ENCODE results near the gene GJB2.
"Not testable (repeated sequence)": the region's sequence is repeated elsewhere in the genome, so short reads cannot be mapped to it uniquely, and the experiment has no call there.

The GJB2 gene

GRCh38 chr13:20165417-20166257 lies 27.1 kb downstream of the GJB2 start:
- no peak for DNase-seq (ENCODE audit: low spot score)

DNA sequence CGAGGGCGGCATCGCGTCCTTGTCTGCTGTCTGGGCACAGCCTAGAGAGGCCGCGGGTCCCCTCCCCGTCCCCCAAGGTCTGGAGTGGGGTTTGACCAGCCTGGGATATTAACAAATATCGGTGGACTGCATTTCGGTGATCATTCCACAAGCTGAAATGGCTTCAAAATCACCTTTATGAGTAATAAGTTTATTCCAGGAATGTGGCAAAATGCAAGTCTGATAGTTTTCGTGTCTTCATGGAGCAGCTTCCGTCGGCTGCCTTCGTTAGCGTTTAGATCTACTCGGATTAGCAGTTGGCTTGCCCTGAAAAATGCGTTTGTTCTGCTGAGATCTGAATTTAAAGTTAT lies 30.8 kb downstream of the GJB2 start:
- no peak for DNase-seq (ENCODE audit: low spot score)

DNA sequence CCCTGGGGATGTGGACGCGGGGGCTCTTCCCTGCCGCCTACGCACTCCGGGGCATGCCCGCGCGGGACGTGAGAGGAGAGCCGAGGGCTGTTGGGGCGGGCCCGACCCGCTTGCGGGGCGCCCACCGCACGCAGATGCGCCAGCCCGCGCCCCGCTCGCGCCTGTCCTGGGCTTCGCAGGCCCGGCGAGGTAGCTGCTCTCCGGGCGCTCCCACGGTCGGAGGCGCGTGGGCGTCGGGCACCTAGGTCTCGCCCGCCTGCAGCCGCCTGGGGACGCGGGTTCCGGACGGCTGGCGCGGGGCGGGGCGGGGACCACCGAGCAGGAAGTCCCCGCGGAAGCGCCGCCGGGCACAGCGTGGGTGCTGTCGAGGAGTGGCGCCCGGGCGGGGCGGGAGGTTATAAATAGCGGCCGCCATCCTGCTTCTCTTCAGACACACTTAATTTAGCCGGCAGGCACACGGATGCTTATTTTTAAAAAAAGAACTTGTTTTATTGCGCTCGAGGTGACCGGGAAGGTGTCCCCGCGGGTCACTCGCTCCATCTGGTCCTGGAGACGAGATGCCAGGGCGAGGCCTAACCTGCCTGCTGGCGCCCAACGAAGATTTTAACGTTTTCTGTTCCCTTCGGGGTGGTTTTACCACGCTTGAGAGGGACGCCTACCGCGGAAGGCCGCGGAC lies 31.3 kb downstream of the GJB2 start:
- no peak for DNase-seq (ENCODE audit: low spot score)

DNA sequence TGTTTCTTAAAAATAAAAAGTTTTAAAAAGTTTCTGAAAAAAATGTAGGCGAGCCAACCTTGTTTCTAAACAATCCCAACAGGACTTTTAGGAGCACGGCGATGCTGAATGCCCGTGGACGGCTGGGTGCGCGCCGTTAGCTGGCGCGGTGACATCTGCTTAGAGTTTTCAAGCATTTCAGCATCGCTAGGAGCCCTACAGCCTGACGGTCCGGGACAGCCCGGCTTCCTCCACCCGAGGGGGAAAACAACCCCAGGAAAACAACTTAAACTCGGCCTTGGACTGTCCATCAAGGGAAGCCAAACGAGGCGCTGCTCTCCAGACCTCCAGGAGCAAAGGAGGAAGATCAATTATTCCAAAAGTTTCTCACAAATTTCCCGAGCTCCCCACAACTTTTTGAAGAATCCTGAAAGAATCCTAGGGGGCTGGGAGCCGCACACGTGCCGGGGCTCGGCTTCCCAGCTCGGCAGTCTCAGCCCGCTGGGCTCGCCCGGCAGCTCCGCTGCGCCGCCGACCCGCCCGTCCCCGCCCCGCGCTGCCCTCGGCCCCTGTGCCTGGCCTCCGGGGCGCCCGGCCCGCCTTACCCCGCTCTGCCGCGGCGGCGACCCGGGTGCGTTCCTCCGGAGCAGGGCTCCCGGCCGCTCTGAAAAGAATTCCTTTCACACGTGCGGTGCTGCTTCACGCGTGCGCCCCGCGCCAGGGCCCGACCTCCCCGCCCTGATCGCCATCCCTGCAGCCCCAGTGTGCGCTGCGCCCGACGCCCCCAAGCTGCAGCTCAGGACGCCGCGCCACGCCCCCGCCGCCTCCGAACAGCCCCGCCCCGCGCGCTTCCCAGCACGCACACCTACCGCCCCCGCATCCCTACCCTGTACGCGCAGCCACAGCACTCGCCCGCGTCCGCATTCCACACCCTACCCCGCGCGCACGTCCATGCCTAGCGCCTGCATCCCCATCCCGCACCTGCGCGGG lies 32.1 kb downstream of the GJB2 start, which contains the start of gene GJA3:
Gene GJA3, minus strand, starts transcription at position 747 of the 969 bp plus-strand sequence. CDS start 17,764 bp downstream, outside the sequence.
- DNase-seq (ENCODE audit: low spot score), result no peak

DNA sequence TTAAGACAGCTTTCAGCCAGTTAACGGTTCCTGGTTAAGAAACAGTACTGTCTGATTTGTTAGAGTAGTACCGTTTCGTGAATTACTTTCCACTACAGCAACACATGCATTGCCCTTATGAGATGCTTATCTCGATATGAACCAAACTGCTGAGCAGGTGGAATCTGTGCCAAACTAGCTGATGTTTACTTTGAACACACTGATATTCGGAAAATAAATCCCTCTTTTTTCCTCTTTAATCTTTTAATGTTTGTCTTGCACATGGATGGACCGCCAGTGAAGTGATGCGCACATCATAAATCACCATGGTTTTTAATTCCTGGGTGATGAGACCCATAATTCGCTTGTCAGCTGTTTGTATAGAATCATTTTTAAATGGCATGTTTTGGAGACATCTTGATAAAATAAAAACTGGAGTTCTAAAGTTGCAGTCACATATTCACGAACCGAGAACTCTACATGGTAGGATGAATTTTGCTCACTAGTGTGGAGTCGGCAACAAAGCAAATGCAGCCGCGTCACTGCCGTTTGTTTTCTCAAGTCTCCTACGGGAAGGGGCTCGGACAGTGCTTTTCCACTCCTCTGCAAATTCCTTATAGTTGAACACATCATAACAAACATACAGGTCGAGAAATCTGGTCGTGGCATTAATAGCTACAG lies 33.0 kb downstream of the GJB2 start:
- no peak for DNase-seq (ENCODE audit: low spot score)

DNA sequence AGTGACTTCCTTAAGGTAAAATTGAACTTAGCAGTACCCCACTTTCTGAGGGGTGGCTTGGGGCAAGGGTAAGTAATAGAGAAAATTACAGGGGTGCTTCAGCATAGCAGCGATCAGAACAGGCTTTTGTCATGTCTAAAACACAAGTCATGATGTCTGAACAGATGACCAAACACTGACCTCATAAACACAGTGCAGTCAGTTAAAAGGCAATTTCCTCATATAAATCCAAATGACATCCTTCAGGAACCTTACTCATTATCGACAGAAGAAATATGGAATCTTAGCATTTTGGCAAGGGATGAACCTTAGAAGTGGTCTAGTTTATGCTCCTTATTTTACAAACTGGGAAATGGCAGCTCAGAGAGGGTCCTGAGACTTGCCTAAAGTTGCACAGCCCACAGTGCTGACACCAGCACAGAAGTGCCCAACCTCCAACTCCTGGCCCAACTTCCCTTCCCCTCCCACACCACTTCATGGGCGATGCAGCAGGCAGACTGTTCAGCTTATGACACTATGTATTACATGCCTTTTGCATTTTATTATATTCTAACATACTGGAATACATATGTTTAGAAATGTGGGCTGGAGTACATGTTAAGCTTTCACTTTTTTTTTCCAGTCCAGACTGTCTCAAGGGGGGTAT lies 35.5 kb downstream of the GJB2 start:
- DNase-seq (ENCODE audit: low spot score), result no peak

DNA sequence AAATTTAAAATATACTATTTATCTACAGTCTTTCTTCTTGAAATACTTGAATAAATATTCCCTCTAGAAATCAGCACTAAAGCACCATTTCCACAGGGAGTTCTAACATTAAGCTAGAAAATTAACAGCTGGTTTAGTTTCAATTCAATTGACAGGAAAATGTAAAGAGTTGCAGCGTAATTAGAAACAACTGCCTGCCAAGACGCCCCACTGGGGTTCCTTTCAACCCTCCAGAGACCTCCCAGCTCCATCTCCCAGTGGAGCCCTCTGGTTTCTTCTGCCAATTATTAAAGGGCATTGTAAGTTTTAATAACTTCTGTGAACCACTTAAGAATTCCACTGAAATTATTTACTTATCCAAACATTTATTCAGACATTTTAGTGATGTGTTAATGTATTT lies 36.0 kb downstream of the GJB2 start:
- DNase-seq (ENCODE audit: low spot score), result no peak

DNA sequence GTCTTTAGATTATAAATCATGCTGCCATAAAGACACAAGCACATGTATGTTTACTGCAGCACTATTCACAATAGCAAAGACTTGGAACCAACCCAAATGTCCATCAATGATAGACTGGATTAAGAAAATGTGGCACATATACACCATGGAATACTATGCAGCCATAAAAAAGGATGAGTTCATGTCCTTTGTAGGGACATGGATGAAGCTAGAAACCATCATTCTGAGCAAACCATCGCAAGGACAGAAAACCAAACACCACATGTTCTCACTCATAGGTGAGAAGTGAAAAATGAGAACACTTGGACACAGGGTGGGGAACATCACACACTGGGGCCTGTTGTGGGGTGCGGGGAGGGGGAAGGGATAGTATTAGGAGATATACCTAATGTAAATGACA lies 39.4 kb downstream of the GJB2 start:
- not testable (repeated sequence) for DNase-seq (ENCODE audit: low spot score)

DNA sequence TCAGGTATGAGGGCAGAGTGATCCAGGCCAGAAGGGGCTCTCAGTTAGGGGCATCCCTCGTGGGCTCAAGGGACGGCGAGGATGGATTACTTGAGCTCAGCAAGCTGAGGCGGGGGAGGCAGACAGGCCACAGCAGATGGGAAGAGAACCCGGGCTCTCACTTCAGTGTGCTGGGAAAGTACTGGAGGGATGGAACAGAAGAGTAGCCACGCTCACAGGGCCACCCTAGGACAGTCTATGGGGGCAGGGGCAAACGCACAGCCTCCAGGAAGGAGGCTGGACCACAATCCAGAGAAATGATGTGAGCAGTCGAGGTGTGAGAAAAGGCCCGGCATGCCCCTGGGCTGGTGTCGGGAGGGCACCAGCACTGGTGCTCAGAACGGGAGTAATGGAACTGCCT lies 41.1 kb downstream of the GJB2 start:
- no peak for DNase-seq (ENCODE audit: low spot score)

DNA sequence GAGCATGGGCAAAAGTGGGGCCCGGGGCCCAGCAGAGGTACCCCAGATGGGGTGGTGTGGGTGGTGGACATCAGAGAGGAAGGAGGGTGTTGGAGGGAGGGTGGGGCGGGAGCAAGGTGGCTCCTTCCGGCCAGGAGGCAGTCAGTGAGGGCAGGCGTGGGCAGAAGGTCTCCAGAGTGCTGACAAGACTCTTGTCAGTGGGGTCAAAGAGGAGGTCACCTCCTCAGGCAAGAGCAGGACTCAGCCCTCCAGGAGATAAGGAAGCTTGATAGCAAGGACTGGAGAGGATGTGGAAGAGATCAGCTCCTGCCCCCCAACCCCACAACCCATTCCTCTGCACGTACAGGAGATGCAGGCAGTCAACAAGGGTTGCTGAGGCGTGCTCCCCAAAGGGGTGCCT lies 41.7 kb downstream of the GJB2 start:
- no peak for DNase-seq (ENCODE audit: low spot score)

DNA sequence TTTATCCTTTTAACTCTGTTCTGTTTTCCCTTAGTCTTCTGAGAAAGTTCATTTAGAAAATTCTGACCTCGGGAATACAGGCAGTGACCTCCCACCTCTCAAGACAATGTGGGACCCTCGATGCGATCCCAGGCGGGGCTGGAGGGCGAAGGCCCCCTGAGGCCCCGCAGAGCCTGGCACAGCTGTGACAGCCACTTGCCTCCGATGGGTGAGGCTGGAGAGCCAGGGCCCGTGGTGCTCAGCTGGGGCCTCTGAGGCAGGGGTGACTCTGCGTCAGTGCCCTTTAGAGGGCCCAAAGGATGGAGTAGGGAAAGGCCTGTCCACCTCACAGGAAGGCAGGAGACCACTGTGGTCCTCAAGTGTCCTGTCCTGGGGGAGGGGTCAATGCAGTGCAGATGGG lies 42.2 kb downstream of the GJB2 start:
- DNase-seq (ENCODE audit: low spot score), result no peak

- DNase-seq (ENCODE audit: low spot score), result no peak
These were observed 43.0 kb downstream of the GJB2 start for GRCh38 chr13:20149762-20150161.

- no peak for DNase-seq (ENCODE audit: low spot score)
These were observed 44.1 kb downstream of the GJB2 start for GRCh38 chr13:20148501-20149183.

DNA sequence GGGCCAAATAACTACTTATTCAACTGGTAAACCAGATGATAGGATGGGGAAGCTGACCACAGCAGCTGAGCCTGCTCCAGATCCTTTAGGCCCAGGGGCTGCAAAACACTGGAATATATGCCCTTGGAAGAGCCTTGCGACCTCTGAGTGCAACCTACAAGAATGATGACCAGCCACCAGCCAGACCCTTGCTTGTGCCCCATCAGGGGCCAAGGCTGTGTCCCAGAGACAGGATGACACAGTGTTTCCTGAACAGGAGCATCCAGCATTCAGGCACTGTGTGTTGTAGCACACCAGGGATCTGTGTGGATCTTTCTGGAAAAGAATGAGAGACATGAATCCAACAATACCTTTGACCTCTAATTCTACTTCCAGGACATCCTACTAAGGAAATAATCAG lies 46.4 kb downstream of the GJB2 start:
- DNase-seq (ENCODE audit: low spot score), result no peak

- no peak for DNase-seq (ENCODE audit: low spot score)
These were observed 47.2 kb downstream of the GJB2 start for GRCh38 chr13:20145521-20145920.

GRCh38 chr13:20144141-20144850 lies 48.4 kb downstream of the GJB2 start:
- no peak for DNase-seq (ENCODE audit: low spot score)

DNA sequence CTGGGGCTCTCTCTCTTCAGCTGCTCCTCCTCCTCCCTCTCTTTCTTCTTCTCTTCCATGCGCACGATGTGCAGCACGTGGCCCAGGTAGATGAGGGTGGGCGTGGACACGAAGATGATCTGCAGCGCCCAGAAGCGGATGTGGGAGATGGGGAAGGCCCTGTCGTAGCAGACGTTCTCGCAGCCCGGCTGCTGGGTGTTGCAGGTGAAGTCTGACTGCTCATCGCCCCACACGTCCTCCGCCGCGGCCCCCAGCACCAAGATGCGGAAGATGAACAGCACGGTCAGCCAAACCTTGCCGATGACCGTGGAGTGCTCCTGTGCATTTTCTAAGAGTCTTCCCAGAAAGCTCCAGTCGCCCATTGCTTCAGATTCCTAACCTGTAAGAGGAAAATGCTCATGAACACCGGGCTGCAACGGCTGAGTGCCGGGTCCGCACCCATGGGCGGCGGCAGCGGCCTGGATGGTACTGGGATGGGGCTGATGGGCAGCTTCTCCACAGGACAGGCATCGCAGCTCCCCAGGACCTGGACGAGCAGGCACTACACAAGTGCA lies 49.7 kb downstream of the GJB2 start:
- DNase-seq (ENCODE audit: low spot score), result no peak

- no peak for DNase-seq (ENCODE audit: low spot score)
These were observed 50.5 kb downstream of the GJB2 start for GRCh38 chr13:20142023-20142926.

All from putamen (tissue), 1 donor.